H1 (cell line): ENCODE measurements around the gene HEATR9. TPM values are rescaled to one million over a fixed set of nuclear protein-coding genes. Genes with fewer than 3 reads are reported as not detected.

Source experiments
- CTCF ChIA-PET: fragments of 300-600 bp; sonication (Branson Sonifier 250); formaldehyde crosslinking; loops from one replicate; lab custom pipeline; 2021; ENCODE audit not compliant: partially characterized antibody; lab: Charles Lee
- POLR2A ChIA-PET: fragments of 300-600 bp; sonication (Branson Sonifier 250); formaldehyde crosslinking; loops from one replicate; lab custom pipeline; 2021; ENCODE audit warnings: inconsistent platforms; ENCODE audit not compliant: partially characterized antibody; lab: Charles Lee
- DNase-seq, 2 experiments: peaks; one replicate each; pipeline versions ENCODE4 v3.0.0 to v3.0.0-alpha.2; 2010 to 2022; ENCODE audit warnings: low spot score in 2 of 2, low read depth in 1 of 2, mixed read lengths in 1 of 2
- FAIRE-seq: peaks from 2 replicates; lab custom pipeline; 2011; peaks lifted over from hg19 to GRCh38; lab: Jason Lieb, UNC
- H2AFZ ChIP-seq: 2 replicates; pipeline ENCODE4 v1.8.1; 2012; ENCODE audit warnings: low read length, inconsistent platforms
- H2AK5ac ChIP-seq: 2 replicates; pipeline ENCODE4 v1.6.1; 2013; ENCODE audit warnings: low read depth, low read length
- H2BK120ac ChIP-seq: replicated peaks from 2 replicates; pipeline ENCODE3; 2013; ENCODE audit warnings: low read depth, low read length, inconsistent platforms
- H2BK12ac ChIP-seq: 2 replicates; pipeline ENCODE4 v1.6.1; 2013; ENCODE audit warnings: low read depth, low read length
- H2BK15ac ChIP-seq: 2 replicates; pipeline ENCODE4 v1.6.1; 2013; ENCODE audit warnings: low read length
- H2BK20ac ChIP-seq: 2 replicates; pipeline ENCODE4 v1.6.1; 2013; ENCODE audit warnings: low read length
- H2BK5ac ChIP-seq: 2 replicates; pipeline ENCODE4 v1.6.1; 2013; ENCODE audit warnings: low read depth, low read length
- H3K14ac ChIP-seq: 2 replicates; pipeline ENCODE4 v1.6.1; 2013; ENCODE audit warnings: inconsistent platforms; ENCODE audit not compliant: insufficient read length
- H3K18ac ChIP-seq: 2 replicates; pipeline ENCODE4 v1.6.1; 2013; ENCODE audit warnings: low read length; ENCODE audit errors: extremely low read depth
- H3K23ac ChIP-seq: 2 replicates; pipeline ENCODE4 v1.6.1; 2013; ENCODE audit warnings: inconsistent platforms; ENCODE audit not compliant: insufficient read length
- H3K23me2 ChIP-seq: 2 replicates; pipeline ENCODE4 v1.6.1; 2013; ENCODE audit warnings: low read depth, low read length
- H3K27ac ChIP-seq: 2 replicates; pipeline ENCODE4 v1.6.1; 2011; ENCODE audit warnings: low read depth, low read length, inconsistent platforms
- H3K27me3 ChIP-seq, 4 experiments: replicated peaks in 1 of 4; 1 replicate in 1 of 4; 2 replicates in 3 of 4; pipeline versions ENCODE4 v1.6.1 to v1.8.1; 2011 to 2013; ENCODE audit warnings: low read length in 3 of 4, mild to moderate bottlenecking in 3 of 4, inconsistent platforms in 2 of 4, mixed read lengths in 2 of 4, moderate library complexity in 1 of 4; ENCODE audit not compliant: control insufficient read depth in 3 of 4, insufficient read depth in 3 of 4; ENCODE audit errors: extremely low read depth in 1 of 4
- H3K36me3 ChIP-seq, 4 experiments: 2 replicates each; pipeline versions ENCODE4 v1.6.1 to v1.8.1; 2011 to 2013; ENCODE audit warnings: mild to moderate bottlenecking in 4 of 4, low read length in 3 of 4, moderate library complexity in 2 of 4, control low read depth in 1 of 4, inconsistent platforms in 1 of 4; ENCODE audit not compliant: insufficient read depth in 4 of 4, control insufficient read depth in 2 of 4
- H3K4ac ChIP-seq: replicated peaks from 2 replicates; pipeline ENCODE3; 2013; ENCODE audit warnings: low read length, low read depth, mixed read lengths, inconsistent platforms; ENCODE audit not compliant: insufficient read length
- H3K4me1 ChIP-seq, 4 experiments: replicated peaks in 1 of 4; 1 replicate in 1 of 4; 2 replicates in 3 of 4; pipeline versions ENCODE4 v1.6.1 to v1.8.1; 2011 to 2013; ENCODE audit warnings: low read length in 3 of 4, inconsistent platforms in 2 of 4, mixed read lengths in 1 of 4; ENCODE audit not compliant: insufficient read depth in 4 of 4, control insufficient read depth in 3 of 4
- H3K4me2 ChIP-seq, 2 experiments: 2 replicates each; pipeline versions ENCODE4 v1.6.1 to v1.8.1; 2011 to 2013; ENCODE audit warnings: low read depth in 2 of 2, low read length in 2 of 2, control low read depth in 1 of 2, inconsistent platforms in 1 of 2, mild to moderate bottlenecking in 1 of 2; ENCODE audit not compliant: insufficient read depth in 1 of 2
- H3K4me3 ChIP-seq, 4 experiments: fragments of 200-600, 300-600 bp in 1 of 4; sonication (generic), shearing (Covaris generic), sonication (Bioruptor Twin) in 1 of 4; 2 replicates each; pipeline versions ENCODE4 v1.5.1 to v1.8.1; 2011 to 2016; ENCODE audit warnings: low read length in 4 of 4, low read depth in 3 of 4, control low read depth in 2 of 4, inconsistent platforms in 2 of 4, mild to moderate bottlenecking in 2 of 4, mixed read lengths in 1 of 4, moderate library complexity in 1 of 4; ENCODE audit not compliant: insufficient read depth in 2 of 4; ENCODE audit errors: extremely low read depth in 1 of 4
- H3K56ac ChIP-seq: replicated peaks from 2 replicates; pipeline ENCODE3; 2013; ENCODE audit warnings: low read depth, mild to moderate bottlenecking, mixed read lengths, low read length, inconsistent platforms; ENCODE audit not compliant: insufficient read length
- H3K79me1 ChIP-seq: 2 replicates; pipeline ENCODE4 v1.6.1; 2013; ENCODE audit warnings: low read depth, low read length, control low read depth
- H3K79me2 ChIP-seq, 2 experiments: 2 replicates each; pipeline versions ENCODE4 v1.6.1 to v1.8.1; 2012 to 2013; ENCODE audit warnings: low read length in 2 of 2, mild to moderate bottlenecking in 2 of 2, inconsistent platforms in 1 of 2; ENCODE audit not compliant: insufficient read depth in 2 of 2, control insufficient read depth in 1 of 2
- H3K9ac ChIP-seq, 4 experiments: replicated peaks in 1 of 4; 1 replicate in 1 of 4; 2 replicates in 3 of 4; pipeline versions ENCODE4 v1.6.1 to v1.8.1; 2011 to 2013; ENCODE audit warnings: low read depth in 3 of 4, low read length in 3 of 4, control low read depth in 2 of 4, mild to moderate bottlenecking in 2 of 4, moderate library complexity in 2 of 4, inconsistent platforms in 1 of 4; ENCODE audit errors: extremely low read depth in 1 of 4
- H3K9me3 ChIP-seq, 2 experiments: 2 replicates each; pipeline versions ENCODE4 v1.6.1 to v1.8.1; 2012 to 2013; ENCODE audit warnings: mild to moderate bottlenecking in 2 of 2, moderate library complexity in 2 of 2, control low read depth in 1 of 2, inconsistent platforms in 1 of 2, low read depth in 1 of 2, low read length in 1 of 2, mixed read lengths in 1 of 2; ENCODE audit not compliant: insufficient read depth in 2 of 2
- H4K20me1 ChIP-seq, 2 experiments: replicated peaks in 1 of 2; 2 replicates each; pipeline versions ENCODE3 to v1.8.1; 2011 to 2013; ENCODE audit warnings: inconsistent platforms in 2 of 2, low read length in 2 of 2, mild to moderate bottlenecking in 1 of 2; ENCODE audit not compliant: insufficient read depth in 2 of 2, control insufficient read depth in 1 of 2
- H4K5ac ChIP-seq: 2 replicates; pipeline ENCODE4 v1.6.1; 2013; ENCODE audit warnings: low read length, low read depth, mixed read lengths, inconsistent platforms; ENCODE audit not compliant: insufficient read length
- H4K8ac ChIP-seq: 2 replicates; pipeline ENCODE4 v1.8.0; 2013; ENCODE audit warnings: mild to moderate bottlenecking, moderate library complexity, low read length, inconsistent platforms; ENCODE audit not compliant: insufficient read depth; ENCODE audit errors: extremely low read depth
- H4K91ac ChIP-seq: replicated peaks from 2 replicates; pipeline ENCODE3; 2013; ENCODE audit warnings: low read length, mixed read lengths, inconsistent platforms; ENCODE audit not compliant: insufficient read length
- CBX8 ChIP-seq: fragments of 300-800, 300-1000 bp; sonication (generic); IDR thresholded peaks from 2 replicates; pipeline ENCODE4 v1.7.1; 2016; ENCODE audit warnings: low read depth, low read length, borderline replicate concordance
- WGBS, 2 experiments: shearing (Covaris generic) in 1 of 2; methylation state at CpG; one replicate each; pipeline versions ENCODE4 v1.1.6 to v1.1.7; 2013 to 2015; ENCODE audit warnings: low lambda C conversion rate in 2 of 2, mixed read lengths in 2 of 2, inconsistent platforms in 1 of 2, low coverage in 1 of 2, missing lambda C conversion rate in 1 of 2; ENCODE audit not compliant: insufficient replicate concordance in 2 of 2, insufficient coverage in 1 of 2, insufficient read length in 1 of 2; ENCODE audit errors: extremely low coverage in 1 of 2, missing lambda C conversion rate in 1 of 2; 5-methylcytosine and 5-hydroxymethylcytosine counted together
- polyA plus RNA-seq, 7 experiments: library from polyadenylated mRNA; depleted of rRNA in 3 of 7; stranded (reverse) in 5 of 7; unstranded in 2 of 7; fragments of >200 nt in 5 of 7; fragments of 200-250 nt in 2 of 7; gene quantifications; 1 replicate in 5 of 7; 2 replicates in 1 of 7; 4 replicates in 1 of 7; pipeline versions ENCODE4 v1.2.1 to v1.2.3, GENCODE V29; 2011 to 2013; ENCODE audit warnings: missing spikeins in 2 of 7, mixed read lengths in 2 of 7
- total RNA-seq: library from RNA; stranded (reverse); fragmentation: NEBNext Ultra II Directional; extraction: Animal tissue kit (Norgen Biotek cat#: 25700); gene quantifications from 2 replicates; pipeline ENCODE4 v1.2.1, GENCODE V29; 2021

HEATR9 gene
- total and polyA plus RNA-seq, 2 of the 8 experiments (the other 6 are each of a cell fraction or from before 2014, with no cell fraction given): not detected

GRCh38 chr17:35846055-35846809 is 22.5 kb downstream of the HEATR9 start:
- TF ChIP-seq CBX8: no peak
- Histone ChIP-seq H3K27ac (no peak overlapping the region), H3K18ac (no peak overlapping the region), H2BK15ac (no peak overlapping the region), H3K79me1 (no peaks in the 10 kb centered on the region), H4K20me1 (peaks cover 3 to 6% of the 10 kb centered on the region in 2 experiments), H3K9me3 (no peaks in the 10 kb centered on the region), H3K4me1 (no peaks in the 10 kb centered on the region), H2AK5ac (no peak overlapping the region), H4K5ac (no peak overlapping the region), H3K79me2 (no peaks in the 10 kb centered on the region), H2BK12ac (no peak overlapping the region), H2BK20ac (no peak overlapping the region), H3K56ac (no peak overlapping the region), H3K27me3 (no peaks in the 10 kb centered on the region; a peak in 1 of 7 replicates), H2AFZ (no peak overlapping the region), H2BK5ac (no peak overlapping the region), H3K36me3 (peaks cover 32 to 78% (median 59%) of the 10 kb centered on the region in 4 experiments), H2BK120ac (no peak overlapping the region), H3K23me2 (no peaks in the 10 kb centered on the region), H3K9ac (no peak overlapping the region), H3K4ac (no peak overlapping the region), H4K91ac (no peak overlapping the region), H3K4me3 (no peak overlapping the region), H3K14ac (no peak overlapping the region), H3K4me2 (no peak overlapping the region), H4K8ac (no peak overlapping the region), H3K23ac (no peak overlapping the region)
- no peak for FAIRE-seq
- 93% methylated on average over 3 of the region's 3 CpGs; no CpG with 5 or more reads in 1 of the 2 experiments for WGBS, 2 experiments
- CTCF ChIA-PET: interaction anchor here (1.8 kb wide), 1 partner anchor 11 kb away, joined by 9 read pairs; no protein-coding TSS in a partner anchor
- no peak for DNase-seq
- POLR2A ChIA-PET: interaction anchor here (1.3 to 3.8 kb wide), 6 partner anchors 10 to 82 kb away, joined by 3 to 16 read pairs (median 8); partner anchors contain the start of gene TAF15
